WI38 (cell line): Measurements from ENCODE around the gene GRIK4.
A peak's percentile ranks its signal among the peaks of the same experiment; 100 is the strongest.

Experiments
- H3K4me3 ChIP-seq: 2 replicates; pipeline ENCODE4 v1.5.1; 2011; ENCODE audit warnings: low read depth, mild to moderate bottlenecking, control low read depth, low read length
- CTCF ChIP-seq: IDR thresholded peaks from 2 replicates; pipeline ENCODE4 v1.5.1; 2012; ENCODE audit warnings: low read depth, mild to moderate bottlenecking, control low read depth, low read length

The GRIK4 gene

DNA sequence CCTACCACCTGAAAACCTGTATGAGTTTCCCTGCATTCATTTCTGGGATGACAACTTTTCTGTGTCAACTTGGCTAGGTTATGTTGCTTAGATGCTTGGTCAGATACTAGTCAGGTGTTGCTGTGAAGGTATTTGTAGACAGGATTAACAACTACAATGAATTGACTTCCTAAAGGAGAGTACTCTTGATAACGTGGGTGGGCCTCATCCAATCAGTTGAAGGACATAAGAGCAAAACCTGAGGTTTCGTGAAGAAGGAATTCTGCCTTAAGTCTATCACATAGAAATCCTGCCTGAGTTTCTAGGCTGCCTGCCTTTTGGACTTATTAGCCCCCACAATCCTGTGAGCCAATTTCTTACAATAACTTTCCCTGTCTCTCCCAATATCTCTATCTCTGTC is 431.2 kb downstream of the GRIK4 start:
- no peak for TF ChIP-seq CTCF

DNA sequence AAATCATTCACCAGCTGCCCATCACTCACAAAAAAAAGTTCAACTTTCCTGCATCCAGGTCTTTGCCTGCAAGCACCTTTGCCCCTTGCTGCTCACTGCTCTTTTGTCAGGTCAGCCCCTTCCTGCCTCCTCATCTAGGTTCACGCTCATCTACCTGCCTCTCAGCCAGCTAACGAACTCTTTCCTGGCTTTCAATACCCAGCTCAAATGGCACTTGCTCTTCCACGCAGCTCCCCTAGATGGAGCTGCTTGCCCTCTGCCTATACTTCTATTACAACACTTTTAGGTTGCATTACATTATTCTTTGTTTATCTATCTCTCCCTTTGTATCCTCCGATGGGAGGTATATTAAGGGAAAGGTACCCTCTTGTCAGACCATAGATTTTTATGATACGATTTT is 433.5 kb downstream of the GRIK4 start:
- no peak for TF ChIP-seq CTCF
- no peak overlapping the region for H3K4me3 ChIP-seq

More for the DNA sequence above, 431.2 kb downstream of the GRIK4 start:
- no peak overlapping the region for H3K4me3 ChIP-seq

DNA sequence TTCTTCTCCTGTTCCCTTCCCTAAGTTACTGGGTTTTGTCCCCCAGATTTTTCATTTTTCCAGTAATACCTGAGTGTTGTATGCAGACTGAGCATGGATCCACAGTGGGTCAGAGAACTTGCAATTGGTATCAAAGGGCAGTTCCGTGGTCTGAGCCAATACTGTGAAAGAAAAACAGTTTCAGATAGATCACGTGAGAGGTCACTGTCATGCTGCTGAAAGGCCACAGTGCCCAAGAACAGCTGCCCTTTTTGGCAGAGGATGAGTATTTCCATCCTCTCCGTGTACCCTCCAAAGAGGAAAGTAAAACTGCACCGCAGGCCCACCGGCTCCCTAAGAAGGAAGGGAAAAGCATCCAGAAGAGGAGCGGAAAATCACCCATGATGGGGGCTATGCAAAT is 439.3 kb downstream of the GRIK4 start:
- no peak for TF ChIP-seq CTCF
- H3K4me3 ChIP-seq = no peak overlapping the region

DNA sequence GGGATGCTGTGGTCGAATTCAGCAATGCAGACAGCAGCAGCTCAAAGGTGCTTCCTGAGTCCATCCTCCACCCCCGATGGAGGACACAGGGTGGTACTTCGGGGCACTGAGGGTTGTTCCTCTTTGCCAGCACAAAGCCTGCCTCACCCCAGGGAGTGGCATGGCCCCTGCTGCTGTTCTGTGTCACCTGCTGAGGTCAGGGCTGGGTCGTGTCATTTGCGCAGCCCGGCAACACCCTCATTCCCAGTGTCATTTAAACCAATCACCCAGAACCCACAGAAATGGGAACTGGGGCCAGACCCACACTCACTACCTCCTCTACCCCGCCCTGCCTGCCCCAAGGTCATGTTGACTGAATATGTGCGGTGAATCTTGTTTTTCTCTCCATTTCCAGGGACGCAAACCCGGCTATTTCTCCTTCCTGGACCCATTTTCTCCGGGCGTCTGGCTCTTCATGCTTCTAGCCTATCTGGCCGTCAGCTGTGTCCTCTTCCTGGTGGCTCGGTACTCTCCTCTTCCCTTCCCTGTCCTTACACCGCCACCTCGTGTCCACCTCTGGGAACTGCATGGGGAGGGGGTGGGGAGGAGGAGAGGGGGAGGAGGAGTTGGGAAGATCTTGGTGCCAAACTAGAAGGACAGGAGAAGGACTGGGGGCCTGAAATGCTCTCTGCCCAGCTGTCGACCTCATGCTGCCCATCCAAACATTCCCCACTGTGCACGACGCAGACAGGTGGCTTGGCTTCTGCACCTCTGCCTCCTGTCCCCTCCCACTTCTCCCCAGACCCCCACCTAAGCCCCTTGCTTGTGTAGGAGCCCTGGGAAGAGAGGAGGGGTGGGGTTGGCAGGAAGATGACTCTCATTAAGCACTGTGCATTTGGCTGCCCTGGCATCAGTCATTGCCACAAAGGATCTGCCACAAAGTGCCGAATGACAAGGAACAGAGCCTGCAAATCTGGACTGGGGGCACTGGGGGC is 441.2 kb downstream of the GRIK4 start:
- no peak overlapping the region for H3K4me3 ChIP-seq
- peak; percentile 75 for TF ChIP-seq CTCF

DNA sequence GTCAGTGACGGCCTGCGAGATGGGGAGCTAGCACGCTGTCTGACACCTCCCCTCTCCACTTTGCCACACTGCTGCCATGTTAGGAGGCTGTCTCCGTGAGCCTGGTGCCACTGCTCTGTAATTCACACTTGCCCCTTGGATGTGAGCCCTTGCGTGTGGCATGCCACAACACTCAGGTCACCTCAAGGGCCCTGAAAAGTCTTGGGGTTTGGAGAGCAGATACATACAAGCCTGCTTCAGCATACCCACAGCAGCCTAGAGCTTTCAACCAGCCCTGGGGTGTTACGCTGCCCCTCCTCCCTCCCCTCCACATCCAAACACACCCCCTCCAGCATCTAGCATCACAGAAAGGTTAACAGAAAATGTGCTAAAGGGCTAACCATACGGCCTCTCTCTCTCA is 442.8 kb downstream of the GRIK4 start:
- no peak overlapping the region for H3K4me3 ChIP-seq

DNA sequence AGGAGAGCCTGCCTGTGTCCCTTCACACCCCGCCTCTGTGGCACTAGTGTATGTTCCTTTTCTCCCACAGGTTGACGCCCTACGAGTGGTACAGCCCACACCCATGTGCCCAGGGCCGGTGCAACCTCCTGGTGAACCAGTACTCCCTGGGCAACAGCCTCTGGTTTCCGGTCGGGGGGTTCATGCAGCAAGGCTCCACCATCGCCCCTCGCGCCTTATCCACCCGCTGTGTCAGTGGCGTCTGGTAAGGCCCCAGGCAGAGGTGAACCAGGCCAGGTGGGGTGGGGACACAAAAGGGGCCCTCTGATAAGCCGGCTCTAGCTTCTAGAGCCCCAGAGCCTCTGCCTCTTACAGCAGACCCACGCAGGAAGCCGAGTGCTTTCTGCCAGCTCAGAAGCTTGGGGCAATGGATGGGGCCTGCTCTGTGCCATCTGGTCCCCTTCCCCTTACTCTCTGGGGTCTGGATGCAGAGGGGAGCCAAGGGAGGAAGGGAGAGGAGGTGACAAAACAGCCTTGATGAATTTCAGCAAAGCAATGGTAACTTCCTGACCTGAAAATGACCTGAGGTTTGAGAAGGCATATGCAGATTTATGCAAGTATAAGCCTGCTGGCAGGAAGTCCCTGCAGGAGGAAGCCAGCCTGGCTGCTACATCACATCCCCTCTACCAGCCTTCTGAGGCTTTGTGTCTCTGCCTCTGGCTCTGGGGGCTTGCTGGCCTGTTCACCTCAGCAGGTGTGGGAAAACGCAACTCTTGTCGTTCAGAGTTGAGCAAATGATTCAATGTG is 445.4 kb downstream of the GRIK4 start:
- no peak for TF ChIP-seq CTCF
- no peak overlapping the region for H3K4me3 ChIP-seq

More for the DNA sequence above, 442.8 kb downstream of the GRIK4 start:
- no peak for TF ChIP-seq CTCF

DNA sequence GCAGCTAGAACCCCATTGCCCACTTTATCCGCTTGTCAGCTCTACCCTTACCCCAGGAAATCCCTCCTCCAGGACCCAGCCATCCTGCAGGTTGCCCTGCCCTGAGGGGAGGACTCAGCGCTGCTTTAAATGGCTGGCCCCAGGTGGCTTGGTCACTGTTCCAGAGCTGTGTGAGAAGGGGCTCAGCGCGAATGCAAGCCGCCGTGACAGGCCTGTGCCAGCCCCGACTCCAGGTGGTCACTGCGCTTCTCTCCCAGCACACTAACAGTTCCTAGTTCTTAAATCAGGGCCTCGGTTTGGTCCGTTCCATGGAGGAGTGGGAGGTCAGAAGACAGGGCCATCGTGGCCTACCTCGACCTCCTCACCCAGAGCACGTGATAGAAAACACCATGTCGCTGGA is 446.6 kb downstream of the GRIK4 start:
- TF ChIP-seq CTCF = no peak
- no peak overlapping the region for H3K4me3 ChIP-seq
